SH-SY5Y (cell line): ENCODE measurements around the gene ARHGEF16.

Experiments used
- GATA2 ChIP-seq: IDR thresholded peaks from 2 replicates; pipeline ENCODE4 v1.6.1; 2011; ENCODE audit warnings: mild to moderate bottlenecking, low read depth, low read length
- GATA3 ChIP-seq: IDR thresholded peaks from 2 replicates; pipeline ENCODE4 v1.6.1; 2011; ENCODE audit warnings: low read depth, mild to moderate bottlenecking, low read length, moderate library complexity

- no peak for TF ChIP-seq GATA3
- no peak for TF ChIP-seq GATA2
Measured at GRCh38 chr1:3519301-3519885, 64.9 kb downstream of the ARHGEF16 start.
